Stimulated activated CD8-positive, alpha-beta memory T cell treated with anti-CD3 and anti-CD28 coated beads, Interleukin-2, amount 100 ng/mL, for 1 hour (primary cell): ENCODE data around the gene KDM3B.
"Not testable (repeated sequence)": the region's sequence is repeated elsewhere in the genome, so short reads cannot be mapped to it uniquely, and the experiment has no call there.

Experiments used
- DNase-seq, 2 donors: peaks; one replicate each; pipeline ENCODE4 v3.0.0-alpha.2; 2020; ENCODE audit warnings: low read depth in 2 of 2

The KDM3B gene

DNA sequence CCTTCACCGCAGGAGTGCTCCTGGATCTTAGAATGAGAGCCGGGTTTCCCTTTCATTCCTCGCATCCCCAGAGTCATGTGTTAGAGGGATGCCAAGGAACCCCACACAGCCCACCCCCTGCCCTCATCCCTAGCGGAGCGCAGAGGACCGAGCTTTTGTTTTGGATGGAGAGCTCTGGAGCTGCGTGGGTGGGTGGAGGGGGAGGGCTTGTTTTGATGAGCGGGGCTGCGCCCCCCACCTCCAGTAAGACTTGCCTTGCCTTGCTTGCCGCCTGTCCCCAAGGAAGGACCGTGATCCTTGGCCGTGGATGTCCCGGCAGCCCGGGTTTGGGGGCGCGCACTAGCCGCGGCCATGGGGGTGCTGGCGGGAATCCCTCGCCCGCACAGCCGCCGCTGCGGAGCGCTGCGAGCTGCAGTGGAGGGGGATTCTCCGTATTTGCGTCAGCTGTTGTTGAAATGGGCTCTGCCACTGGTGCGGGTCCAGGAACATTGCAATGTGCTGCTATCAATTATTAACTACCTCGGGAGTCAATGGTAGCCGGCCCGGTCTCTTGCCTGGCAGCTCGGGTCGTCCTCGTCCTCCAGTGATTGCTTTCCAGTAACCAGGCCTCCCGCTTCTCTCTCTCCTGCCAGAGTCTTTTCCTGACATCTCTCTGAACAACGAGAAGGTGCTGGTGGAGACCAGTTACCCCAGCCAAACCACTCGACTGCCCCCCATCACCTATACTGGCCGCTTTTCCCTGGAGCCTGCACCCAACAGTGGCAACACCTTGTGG is 113.8 kb downstream of the KDM3B start:
- DNase-seq, result peak in 1 of 2 donors; percentile 33

DNA sequence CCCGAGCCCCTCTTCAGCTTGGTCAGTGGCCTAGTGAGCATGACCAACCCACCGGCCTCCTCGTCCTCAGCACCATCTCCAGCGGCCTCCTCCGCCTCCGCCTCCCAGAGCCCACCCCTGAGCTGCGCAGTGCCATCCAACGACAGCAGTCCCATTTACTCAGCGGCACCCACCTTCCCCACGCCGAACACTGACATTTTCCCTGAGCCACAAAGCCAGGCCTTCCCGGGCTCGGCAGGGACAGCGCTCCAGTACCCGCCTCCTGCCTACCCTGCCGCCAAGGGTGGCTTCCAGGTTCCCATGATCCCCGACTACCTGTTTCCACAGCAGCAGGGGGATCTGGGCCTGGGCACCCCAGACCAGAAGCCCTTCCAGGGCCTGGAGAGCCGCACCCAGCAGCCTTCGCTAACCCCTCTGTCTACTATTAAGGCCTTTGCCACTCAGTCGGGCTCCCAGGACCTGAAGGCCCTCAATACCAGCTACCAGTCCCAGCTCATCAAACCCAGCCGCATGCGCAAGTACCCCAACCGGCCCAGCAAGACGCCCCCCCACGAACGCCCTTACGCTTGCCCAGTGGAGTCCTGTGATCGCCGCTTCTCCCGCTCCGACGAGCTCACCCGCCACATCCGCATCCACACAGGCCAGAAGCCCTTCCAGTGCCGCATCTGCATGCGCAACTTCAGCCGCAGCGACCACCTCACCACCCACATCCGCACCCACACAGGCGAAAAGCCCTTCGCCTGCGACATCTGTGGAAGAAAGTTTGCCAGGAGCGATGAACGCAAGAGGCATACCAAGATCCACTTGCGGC is 114.6 kb downstream of the KDM3B start:
- peak; percentile 31 to 48 for DNase-seq

DNA sequence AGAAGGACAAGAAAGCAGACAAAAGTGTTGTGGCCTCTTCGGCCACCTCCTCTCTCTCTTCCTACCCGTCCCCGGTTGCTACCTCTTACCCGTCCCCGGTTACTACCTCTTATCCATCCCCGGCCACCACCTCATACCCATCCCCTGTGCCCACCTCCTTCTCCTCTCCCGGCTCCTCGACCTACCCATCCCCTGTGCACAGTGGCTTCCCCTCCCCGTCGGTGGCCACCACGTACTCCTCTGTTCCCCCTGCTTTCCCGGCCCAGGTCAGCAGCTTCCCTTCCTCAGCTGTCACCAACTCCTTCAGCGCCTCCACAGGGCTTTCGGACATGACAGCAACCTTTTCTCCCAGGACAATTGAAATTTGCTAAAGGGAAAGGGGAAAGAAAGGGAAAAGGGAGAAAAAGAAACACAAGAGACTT is 115.2 kb downstream of the KDM3B start:
- peak; percentile 33 to 38 for DNase-seq

DNA sequence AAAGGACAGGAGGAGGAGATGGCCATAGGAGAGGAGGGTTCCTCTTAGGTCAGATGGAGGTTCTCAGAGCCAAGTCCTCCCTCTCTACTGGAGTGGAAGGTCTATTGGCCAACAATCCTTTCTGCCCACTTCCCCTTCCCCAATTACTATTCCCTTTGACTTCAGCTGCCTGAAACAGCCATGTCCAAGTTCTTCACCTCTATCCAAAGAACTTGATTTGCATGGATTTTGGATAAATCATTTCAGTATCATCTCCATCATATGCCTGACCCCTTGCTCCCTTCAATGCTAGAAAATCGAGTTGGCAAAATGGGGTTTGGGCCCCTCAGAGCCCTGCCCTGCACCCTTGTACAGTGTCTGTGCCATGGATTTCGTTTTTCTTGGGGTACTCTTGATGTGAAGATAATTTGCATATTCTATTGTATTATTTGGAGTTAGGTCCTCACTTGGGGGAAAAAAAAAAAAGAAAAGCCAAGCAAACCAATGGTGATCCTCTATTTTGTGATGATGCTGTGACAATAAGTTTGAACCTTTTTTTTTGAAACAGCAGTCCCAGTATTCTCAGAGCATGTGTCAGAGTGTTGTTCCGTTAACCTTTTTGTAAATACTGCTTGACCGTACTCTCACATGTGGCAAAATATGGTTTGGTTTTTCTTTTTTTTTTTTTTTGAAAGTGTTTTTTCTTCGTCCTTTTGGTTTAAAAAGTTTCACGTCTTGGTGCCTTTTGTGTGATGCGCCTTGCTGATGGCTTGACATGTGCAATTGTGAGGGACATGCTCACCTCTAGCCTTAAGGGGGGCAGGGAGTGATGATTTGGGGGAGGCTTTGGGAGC is 115.9 kb downstream of the KDM3B start:
- peak; percentile 35 to 46 for DNase-seq

GRCh38 chr5:138468966-138469539 is 116.6 kb downstream of the KDM3B start:
- DNase-seq, result no peak

GRCh38 chr5:138469540-138470321 is 117.2 kb downstream of the KDM3B start:
- DNase-seq, result peak; percentile 60 to 77

- peak in 1 of 2 donors; percentile 26 for DNase-seq
Observed at GRCh38 chr5:138470322-138471051, 118.0 kb downstream of the KDM3B start.

- no peak for DNase-seq
Observed at GRCh38 chr5:138471052-138471361, 118.5 kb downstream of the KDM3B start.

GRCh38 chr5:138472353-138472752 is 119.9 kb downstream of the KDM3B start:
- DNase-seq, result no peak

- not testable (repeated sequence) for DNase-seq
Observed at GRCh38 chr5:138473151-138473550, 120.7 kb downstream of the KDM3B start.

- no peak for DNase-seq
Observed at GRCh38 chr5:138476918-138477317, 124.4 kb downstream of the KDM3B start.

DNA sequence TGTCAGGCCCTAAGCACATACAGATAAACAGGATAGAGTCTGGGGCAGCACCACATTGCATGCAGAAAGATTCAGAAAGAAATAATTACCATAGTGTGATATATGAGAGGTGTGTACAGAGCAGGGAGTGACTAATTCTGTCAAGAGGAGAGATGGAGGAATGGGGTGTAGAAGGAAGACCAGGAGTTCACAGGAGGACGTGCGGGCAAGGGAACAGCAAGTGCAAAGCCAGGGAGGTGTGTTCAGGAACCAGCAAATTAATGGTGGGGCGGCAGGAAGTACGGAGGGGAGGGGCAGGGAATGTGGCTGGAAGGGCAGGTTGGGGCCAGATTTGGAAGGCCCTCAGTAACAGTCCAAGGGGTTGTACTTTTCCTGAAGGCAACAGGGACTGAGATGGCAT is 130.2 kb downstream of the KDM3B start:
- DNase-seq, result no peak
